Non-pigmented ciliary epithelial cell (primary cell): ENCODE measurements around the gene PDCL3.

ENCODE experiments used
- DNase-seq: peaks from one replicate; pipeline ENCODE4 v3.0.0-alpha.2; 2010; ENCODE audit warnings: low read depth

Gene PDCL3

GRCh38 chr2:100562613-100563406 is at the start of gene PDCL3:
Gene PDCL3, plus strand, starts transcription at chr2:100562993. Its CDS starts 75 bp downstream, at chr2:100563068.
- peak; percentile 99 for DNase-seq

- DNase-seq: no peak
Observed at GRCh38 chr2:100513650-100514049, 49.1 kb upstream of the PDCL3 start.

GRCh38 chr2:100517556-100517955 is 45.2 kb upstream of the PDCL3 start:
- DNase-seq: no peak

GRCh38 chr2:100518801-100519200 is 44.0 kb upstream of the PDCL3 start:
- no peak for DNase-seq

- DNase-seq: no peak
Observed at GRCh38 chr2:100520224-100520623, 42.6 kb upstream of the PDCL3 start.

- no peak for DNase-seq
Observed at GRCh38 chr2:100522430-100522829, 40.4 kb upstream of the PDCL3 start.

- DNase-seq: no peak
Observed at GRCh38 chr2:100524331-100524730, 38.5 kb upstream of the PDCL3 start.

GRCh38 chr2:100526868-100527267 is 35.9 kb upstream of the PDCL3 start:
- DNase-seq: no peak

- no peak for DNase-seq
Observed at GRCh38 chr2:100527440-100528015, 35.3 kb upstream of the PDCL3 start.

- DNase-seq: no peak
Observed at GRCh38 chr2:100529176-100529575, 33.6 kb upstream of the PDCL3 start.

GRCh38 chr2:100529900-100530299 is 32.9 kb upstream of the PDCL3 start:
- no peak for DNase-seq

GRCh38 chr2:100535855-100536254 is 26.9 kb upstream of the PDCL3 start:
- no peak for DNase-seq

GRCh38 chr2:100537918-100538317 is 24.9 kb upstream of the PDCL3 start:
- DNase-seq: no peak

GRCh38 chr2:100539221-100539620 is 23.6 kb upstream of the PDCL3 start:
- DNase-seq: no peak

- DNase-seq: no peak
Observed at GRCh38 chr2:100541404-100541803, 21.4 kb upstream of the PDCL3 start.

GRCh38 chr2:100542418-100542817 is 20.4 kb upstream of the PDCL3 start:
- no peak for DNase-seq

GRCh38 chr2:100544911-100545596 is 17.7 kb upstream of the PDCL3 start:
- DNase-seq: no peak

GRCh38 chr2:100546469-100546868 is 16.3 kb upstream of the PDCL3 start:
- no peak for DNase-seq

- DNase-seq: no peak
Observed at GRCh38 chr2:100548771-100549170, 14.0 kb upstream of the PDCL3 start.

- DNase-seq: no peak
Observed at GRCh38 chr2:100551303-100551702, 11.5 kb upstream of the PDCL3 start.

- DNase-seq: no peak
Observed at GRCh38 chr2:100554798-100555407, 7.9 kb upstream of the PDCL3 start.

GRCh38 chr2:100556746-100557145 is 6.0 kb upstream of the PDCL3 start:
- no peak for DNase-seq
